ENCODE results near the gene FTCD.

DNA sequence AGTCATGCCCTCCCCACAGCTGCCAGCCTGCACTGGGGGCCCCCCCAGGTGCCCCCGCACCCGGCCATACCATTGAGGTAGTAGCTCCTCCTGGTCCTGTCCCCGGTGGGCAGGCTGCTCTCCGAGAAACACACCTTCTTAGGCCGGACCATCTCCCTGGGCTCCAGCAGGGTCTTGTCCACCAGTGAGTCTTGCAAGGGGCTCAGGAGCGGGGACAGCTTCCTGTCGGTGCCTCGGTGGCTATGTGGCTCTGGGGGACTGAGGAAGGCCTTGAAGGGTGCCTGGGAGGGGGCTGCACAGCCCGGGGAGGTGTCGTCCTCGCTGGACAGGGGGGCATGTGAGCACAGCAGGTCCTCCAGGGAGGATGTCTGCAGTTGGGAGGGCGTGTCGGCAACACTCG lies 12.9 kb upstream of the FTCD start:
- no peak for TF ChIP-seq EZH2 (IDR thresholded peaks at IDR 0.05; ENCODE audit: insufficient read depth, poor library complexity, severe bottlenecking)
- no peak for TF ChIP-seq EZH2phosphoT487 (IDR thresholded peaks at IDR 0.05; ENCODE audit: insufficient read depth, low read depth)
